GM23338 (cell line): Measurements from ENCODE around the gene CCDC197. TPM values are rescaled to one million over a fixed set of nuclear protein-coding genes. Genes with fewer than 3 reads are reported as not detected.

ENCODE experiments used
- ATAC-seq: fragments of 200-7000 bp; cut with Tn5 transposase; 3 replicates; pipeline ENCODE4 v1.9.1; 2020
- DNase-seq: peaks from one replicate; pipeline ENCODE4 v3.0.0-alpha.2; 2015; ENCODE audit warnings: low spot score
- H2AFZ ChIP-seq: fragments of 200-600 bp; sonication (generic); 2 replicates; pipeline ENCODE4 v1.8.0; 2016; ENCODE audit warnings: antibody characterized with exemption, mild to moderate bottlenecking, moderate library complexity
- H3F3A ChIP-seq: fragments of 200-600 bp; sonication (generic); replicated peaks from 2 replicates; pipeline ENCODE4 v1.8.0; 2017; ENCODE audit warnings: antibody characterized with exemption, mixed run types, low read depth
- H3K27ac ChIP-seq: fragments of 200-600 bp; sonication (generic); 2 replicates; pipeline ENCODE4 v1.6.1; 2016; ENCODE audit warnings: low read depth
- H3K27me3 ChIP-seq: fragments of 200-600 bp; sonication (generic); 2 replicates; pipeline ENCODE4 v1.8.0; 2016; ENCODE audit warnings: mild to moderate bottlenecking, mixed run types, moderate library complexity; ENCODE audit not compliant: insufficient read depth
- H3K36me3 ChIP-seq: fragments of 200-600 bp; sonication (generic); 2 replicates; pipeline ENCODE4 v1.8.0; 2016; ENCODE audit warnings: mild to moderate bottlenecking; ENCODE audit not compliant: insufficient read depth
- H3K4me1 ChIP-seq: fragments of 200-600 bp; sonication (generic); 2 replicates; pipeline ENCODE4 v1.8.0; 2016; ENCODE audit warnings: mild to moderate bottlenecking, moderate library complexity; ENCODE audit not compliant: insufficient read depth
- H3K4me2 ChIP-seq: fragments of 200-600 bp; sonication (generic); 2 replicates; pipeline ENCODE4 v1.7.1; 2017; ENCODE audit warnings: mixed run types
- H3K4me3 ChIP-seq: fragments of 200-600 bp; sonication (generic); 2 replicates; pipeline ENCODE4 v1.6.1; 2016; ENCODE audit warnings: mixed run types
- H3K79me2 ChIP-seq: fragments of 200-600 bp; sonication (generic); replicated peaks from 2 replicates; pipeline ENCODE4 v1.8.0; 2017; ENCODE audit warnings: mild to moderate bottlenecking; ENCODE audit not compliant: insufficient read depth
- H3K9me2 ChIP-seq: fragments of 200-600 bp; sonication (generic); 2 replicates; pipeline ENCODE4 v1.8.0; 2017; ENCODE audit not compliant: insufficient read depth
- H4K20me1 ChIP-seq: fragments of 200-600 bp; sonication (generic); replicated peaks from 2 replicates; pipeline ENCODE4 v1.8.0; 2017; ENCODE audit warnings: mild to moderate bottlenecking; ENCODE audit not compliant: insufficient read depth
- H3K27ac Mint-ChIP-seq: 2 replicates; pipeline ENCODE4 v1.8.0; 2020; ENCODE audit warnings: inconsistent platforms, mild to moderate bottlenecking, moderate library complexity, mixed read lengths
- H3K27me3 Mint-ChIP-seq: 3 replicates; pipeline ENCODE4 v1.8.0; 2022; ENCODE audit warnings: low read depth, mild to moderate bottlenecking, moderate library complexity, mixed read lengths, inconsistent platforms; ENCODE audit not compliant: insufficient read depth, poor library complexity
- H3K36me3 Mint-ChIP-seq: 3 replicates; pipeline ENCODE4 v1.8.0; 2021; ENCODE audit warnings: low read depth, mild to moderate bottlenecking, inconsistent platforms, moderate library complexity, mixed read lengths
- H3K4me1 Mint-ChIP-seq: 3 replicates; pipeline ENCODE4 v1.8.0; 2020; ENCODE audit warnings: mild to moderate bottlenecking, inconsistent platforms, mixed read lengths
- H3K4me3 Mint-ChIP-seq: 3 replicates; pipeline ENCODE4 v1.8.0; 2021; ENCODE audit warnings: moderate library complexity, mild to moderate bottlenecking, inconsistent platforms, mixed read lengths
- H3K9me3 Mint-ChIP-seq: 3 replicates; pipeline ENCODE4 v1.8.0; 2020; ENCODE audit warnings: moderate library complexity, mild to moderate bottlenecking, inconsistent platforms, mixed read lengths
- CREB1 ChIP-seq: fragments of 250-450 bp; sonication (Bioruptor Pico); IDR thresholded peaks from 2 replicates; pipeline ENCODE4 v1.5.0; 2020; ENCODE audit warnings: low read depth, mild to moderate bottlenecking, moderate library complexity
- EZH2 ChIP-seq: fragments of 200-600 bp; sonication (generic); IDR thresholded peaks from one replicate; pipeline ENCODE4 v1.8.0; 2017; ENCODE audit warnings: antibody characterized with exemption, mild to moderate bottlenecking, low read depth; ENCODE audit not compliant: unreplicated experiment
- EZH2phosphoT487 ChIP-seq: fragments of 200-600 bp; sonication (generic); IDR thresholded peaks from one replicate; pipeline ENCODE4 v1.8.1; 2018; ENCODE audit warnings: antibody characterized with exemption; ENCODE audit not compliant: unreplicated experiment
- JUNB ChIP-seq: IDR thresholded peaks from one replicate; pipeline ENCODE4 v1.6.1; 2016; ENCODE audit warnings: antibody characterized with exemption; ENCODE audit not compliant: unreplicated experiment
- NANOG ChIP-seq: IDR thresholded peaks from 2 replicates; pipeline ENCODE4 v1.6.1; 2016; ENCODE audit warnings: antibody characterized with exemption, borderline replicate concordance
- POLR2AphosphoS5 ChIP-seq: IDR thresholded peaks from 2 replicates; pipeline ENCODE4 v1.6.1; 2016; ENCODE audit warnings: antibody characterized with exemption, low read depth
- STAT1 ChIP-seq: IDR thresholded peaks from one replicate; pipeline ENCODE4 v1.6.1; 2016; ENCODE audit warnings: antibody characterized with exemption; ENCODE audit not compliant: unreplicated experiment
- ZNF331 ChIP-seq: fragments of 250-450 bp; sonication (Bioruptor Pico); IDR thresholded peaks from 2 replicates; pipeline ENCODE4 v1.5.0; 2020; ENCODE audit warnings: low read depth, mild to moderate bottlenecking, moderate library complexity
- polyA plus RNA-seq: library from polyadenylated mRNA; unstranded; fragments of >200 nt; fragmentation: Nextera tagmentation; extraction: Ambion mirVana; gene quantifications from 2 replicates; pipeline ENCODE4 v1.2.1, GENCODE V29; 2016
- total RNA-seq: library from RNA; depleted of rRNA; stranded (reverse); fragments of >200 nt; shearing (Covaris generic); gene quantifications from 2 replicates; pipeline ENCODE4 v1.2.3, GENCODE V29; 2014
- TF ChIP-seq, protein P1 (sequence below): fragments of 250-450 bp; sonication (Bioruptor Pico); IDR thresholded peaks from 2 replicates; pipeline ENCODE4 v1.5.0; 2020; ENCODE audit warnings: mild to moderate bottlenecking, moderate library complexity
- TF ChIP-seq, protein P2 (sequence below): IDR thresholded peaks from 2 replicates; pipeline ENCODE4 v1.6.1; 2016; ENCODE audit warnings: antibody characterized with exemption
- TF ChIP-seq, protein P3 (sequence below): IDR thresholded peaks from one replicate; pipeline ENCODE4 v1.6.1; 2018; ENCODE audit warnings: antibody characterized with exemption; ENCODE audit not compliant: unreplicated experiment

The CCDC197 gene
- total and polyA plus RNA-seq, 2 experiments from 2014 or later, result not detected

DNA sequence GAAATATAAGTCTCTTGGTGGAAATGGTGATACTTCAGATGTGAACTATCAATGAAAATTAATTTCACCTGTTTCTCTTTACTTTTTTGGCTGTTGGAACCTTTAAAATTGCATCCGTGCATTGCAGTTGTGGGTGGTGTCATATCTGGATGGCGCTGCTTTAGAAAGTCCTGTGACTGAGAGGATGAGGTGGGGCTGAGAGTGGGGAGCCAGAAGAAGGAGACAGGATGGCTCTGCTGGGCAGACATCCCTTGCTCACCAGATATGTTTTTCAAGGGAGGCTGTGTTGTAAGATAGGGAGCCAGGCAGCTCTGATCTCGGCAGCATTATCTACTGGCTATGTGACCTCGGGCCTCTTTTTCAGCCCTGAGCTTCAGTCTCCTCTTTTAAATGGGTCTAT is 33.4 kb upstream of the CCDC197 start:
- no peak for TF ChIP-seq STAT1
- TF ChIP-seq POLR2AphosphoS5, result no peak
- TF ChIP-seq JUNB, result no peak
- H3K4me3 ChIP-seq, result no peak overlapping the region
- no peaks in the 10 kb centered on the region for H3F3A ChIP-seq
- H3K27ac Mint-ChIP-seq, result no peak overlapping the region; the same call in 1 of the 2 replicates
- H3K27me3 Mint-ChIP-seq, result no peaks in the 10 kb centered on the region
- no peaks in the 10 kb centered on the region for H3K27me3 ChIP-seq
- no peak overlapping the region for H3K4me2 ChIP-seq
- no peak overlapping the region for H3K27ac ChIP-seq
- H3K4me3 Mint-ChIP-seq, result no peak overlapping the region
- H3K79me2 ChIP-seq, result no peaks in the 10 kb centered on the region
- no peaks in the 10 kb centered on the region for H3K9me3 Mint-ChIP-seq
- 0 out of 2 replicates have a peak, but pooled peaks cover 5% of the 10 kb centered on the region for H3K9me2 ChIP-seq
- H4K20me1 ChIP-seq, result no peaks in the 10 kb centered on the region
- no peaks in the 10 kb centered on the region for H3K36me3 ChIP-seq
- H3K4me1 Mint-ChIP-seq, result peaks cover 14% of the 10 kb centered on the region
- no peaks in the 10 kb centered on the region for H3K36me3 Mint-ChIP-seq
- no peak for ATAC-seq
- DNase-seq, result no peak
- H2AFZ ChIP-seq, result no peak overlapping the region
- no peaks in the 10 kb centered on the region for H3K4me1 ChIP-seq

DNA sequence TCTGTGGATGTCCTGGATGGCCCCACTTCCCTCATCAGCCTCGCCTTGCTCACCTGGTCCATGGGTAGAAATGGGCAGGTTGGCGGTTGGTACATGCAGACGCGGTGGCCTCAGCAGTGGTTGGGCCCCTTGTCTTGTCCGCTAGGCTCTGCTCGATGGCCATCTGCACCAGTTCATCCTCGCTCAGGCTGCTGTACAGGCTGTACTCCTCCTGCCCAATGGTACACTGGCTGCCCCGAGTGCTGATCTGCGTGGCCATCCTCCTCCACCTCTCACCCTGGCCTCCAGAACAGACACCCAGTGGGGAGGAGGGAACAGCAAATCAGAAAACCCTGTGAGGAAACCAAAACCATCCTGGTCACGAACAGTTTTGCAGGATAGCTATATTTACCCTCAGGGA is 32.8 kb upstream of the CCDC197 start:
- Mint-ChIP-seq H3K27ac (no peak overlapping the region), H3K36me3 (no peaks in the 10 kb centered on the region), H3K4me1 (peaks cover 8% of the 10 kb centered on the region; the same call in 2 of the 3 replicates), H3K4me3 (no peak overlapping the region), H3K27me3 (no peaks in the 10 kb centered on the region), H3K9me3 (no peaks in the 10 kb centered on the region)
- H3K27ac ChIP-seq, result no peak overlapping the region
- 0 out of 2 replicates have a peak, but pooled peaks cover 5% of the 10 kb centered on the region for H3K9me2 ChIP-seq
- H4K20me1 ChIP-seq, result no peaks in the 10 kb centered on the region
- DNase-seq, result no peak
- H3F3A ChIP-seq, result no peaks in the 10 kb centered on the region
- ATAC-seq, result no peak
- no peaks in the 10 kb centered on the region for H3K79me2 ChIP-seq
- no peaks in the 10 kb centered on the region for H3K4me1 ChIP-seq
- no peak overlapping the region for H3K4me3 ChIP-seq
- no peaks in the 10 kb centered on the region for H3K36me3 ChIP-seq
- H3K4me2 ChIP-seq, result no peak overlapping the region
- no peak overlapping the region for H2AFZ ChIP-seq
- no peaks in the 10 kb centered on the region for H3K27me3 ChIP-seq
- TF ChIP-seq CREB1 (no peak), EZH2phosphoT487 (no peak), JUNB (no peak), POLR2AphosphoS5 (no peak), NANOG (no peak), EZH2 (no peak), ZNF331 (CRISPR knock-in tag) (no peak), STAT1 (no peak)
- TF ChIP-seq, protein P1, sequence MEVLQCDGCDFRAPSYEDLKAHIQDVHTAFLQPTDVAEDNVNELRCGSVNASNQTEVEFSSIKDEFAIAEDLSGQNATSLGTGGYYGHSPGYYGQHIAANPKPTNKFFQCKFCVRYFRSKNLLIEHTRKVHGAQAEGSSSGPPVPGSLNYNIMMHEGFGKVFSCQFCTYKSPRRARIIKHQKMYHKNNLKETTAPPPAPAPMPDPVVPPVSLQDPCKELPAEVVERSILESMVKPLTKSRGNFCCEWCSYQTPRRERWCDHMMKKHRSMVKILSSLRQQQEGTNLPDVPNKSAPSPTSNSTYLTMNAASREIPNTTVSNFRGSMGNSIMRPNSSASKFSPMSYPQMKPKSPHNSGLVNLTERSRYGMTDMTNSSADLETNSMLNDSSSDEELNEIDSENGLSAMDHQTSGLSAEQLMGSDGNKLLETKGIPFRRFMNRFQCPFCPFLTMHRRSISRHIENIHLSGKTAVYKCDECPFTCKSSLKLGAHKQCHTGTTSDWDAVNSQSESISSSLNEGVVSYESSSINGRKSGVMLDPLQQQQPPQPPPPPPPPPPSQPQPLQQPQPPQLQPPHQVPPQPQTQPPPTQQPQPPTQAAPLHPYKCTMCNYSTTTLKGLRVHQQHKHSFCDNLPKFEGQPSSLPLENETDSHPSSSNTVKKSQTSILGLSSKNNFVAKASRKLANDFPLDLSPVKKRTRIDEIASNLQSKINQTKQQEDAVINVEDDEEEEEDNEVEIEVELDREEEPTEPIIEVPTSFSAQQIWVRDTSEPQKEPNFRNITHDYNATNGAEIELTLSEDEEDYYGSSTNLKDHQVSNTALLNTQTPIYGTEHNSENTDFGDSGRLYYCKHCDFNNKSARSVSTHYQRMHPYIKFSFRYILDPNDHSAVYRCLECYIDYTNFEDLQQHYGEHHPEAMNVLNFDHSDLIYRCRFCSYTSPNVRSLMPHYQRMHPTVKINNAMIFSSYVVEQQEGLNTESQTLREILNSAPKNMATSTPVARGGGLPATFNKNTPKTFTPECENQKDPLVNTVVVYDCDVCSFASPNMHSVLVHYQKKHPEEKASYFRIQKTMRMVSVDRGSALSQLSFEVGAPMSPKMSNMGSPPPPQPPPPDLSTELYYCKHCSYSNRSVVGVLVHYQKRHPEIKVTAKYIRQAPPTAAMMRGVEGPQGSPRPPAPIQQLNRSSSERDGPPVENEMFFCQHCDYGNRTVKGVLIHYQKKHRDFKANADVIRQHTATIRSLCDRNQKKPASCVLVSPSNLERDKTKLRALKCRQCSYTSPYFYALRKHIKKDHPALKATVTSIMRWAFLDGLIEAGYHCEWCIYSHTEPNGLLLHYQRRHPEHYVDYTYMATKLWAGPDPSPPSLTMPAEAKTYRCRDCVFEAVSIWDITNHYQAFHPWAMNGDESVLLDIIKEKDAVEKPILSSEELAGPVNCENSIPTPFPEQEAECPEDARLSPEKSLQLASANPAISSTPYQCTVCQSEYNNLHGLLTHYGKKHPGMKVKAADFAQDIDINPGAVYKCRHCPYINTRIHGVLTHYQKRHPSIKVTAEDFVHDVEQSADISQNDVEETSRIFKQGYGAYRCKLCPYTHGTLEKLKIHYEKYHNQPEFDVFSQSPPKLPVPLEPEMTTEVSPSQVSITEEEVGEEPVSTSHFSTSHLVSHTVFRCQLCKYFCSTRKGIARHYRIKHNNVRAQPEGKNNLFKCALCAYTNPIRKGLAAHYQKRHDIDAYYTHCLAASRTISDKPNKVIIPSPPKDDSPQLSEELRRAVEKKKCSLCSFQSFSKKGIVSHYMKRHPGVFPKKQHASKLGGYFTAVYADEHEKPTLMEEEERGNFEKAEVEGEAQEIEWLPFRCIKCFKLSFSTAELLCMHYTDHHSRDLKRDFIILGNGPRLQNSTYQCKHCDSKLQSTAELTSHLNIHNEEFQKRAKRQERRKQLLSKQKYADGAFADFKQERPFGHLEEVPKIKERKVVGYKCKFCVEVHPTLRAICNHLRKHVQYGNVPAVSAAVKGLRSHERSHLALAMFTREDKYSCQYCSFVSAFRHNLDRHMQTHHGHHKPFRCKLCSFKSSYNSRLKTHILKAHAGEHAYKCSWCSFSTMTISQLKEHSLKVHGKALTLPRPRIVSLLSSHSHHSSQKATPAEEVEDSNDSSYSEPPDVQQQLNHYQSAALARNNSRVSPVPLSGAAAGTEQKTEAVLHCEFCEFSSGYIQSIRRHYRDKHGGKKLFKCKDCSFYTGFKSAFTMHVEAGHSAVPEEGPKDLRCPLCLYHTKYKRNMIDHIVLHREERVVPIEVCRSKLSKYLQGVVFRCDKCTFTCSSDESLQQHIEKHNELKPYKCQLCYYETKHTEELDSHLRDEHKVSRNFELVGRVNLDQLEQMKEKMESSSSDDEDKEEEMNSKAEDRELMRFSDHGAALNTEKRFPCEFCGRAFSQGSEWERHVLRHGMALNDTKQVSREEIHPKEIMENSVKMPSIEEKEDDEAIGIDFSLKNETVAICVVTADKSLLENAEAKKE (CRISPR knock-in tag), result no peak
- TF ChIP-seq, protein P2, sequence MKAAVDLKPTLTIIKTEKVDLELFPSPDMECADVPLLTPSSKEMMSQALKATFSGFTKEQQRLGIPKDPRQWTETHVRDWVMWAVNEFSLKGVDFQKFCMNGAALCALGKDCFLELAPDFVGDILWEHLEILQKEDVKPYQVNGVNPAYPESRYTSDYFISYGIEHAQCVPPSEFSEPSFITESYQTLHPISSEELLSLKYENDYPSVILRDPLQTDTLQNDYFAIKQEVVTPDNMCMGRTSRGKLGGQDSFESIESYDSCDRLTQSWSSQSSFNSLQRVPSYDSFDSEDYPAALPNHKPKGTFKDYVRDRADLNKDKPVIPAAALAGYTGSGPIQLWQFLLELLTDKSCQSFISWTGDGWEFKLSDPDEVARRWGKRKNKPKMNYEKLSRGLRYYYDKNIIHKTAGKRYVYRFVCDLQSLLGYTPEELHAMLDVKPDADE, result no peak
- TF ChIP-seq, protein P3, sequence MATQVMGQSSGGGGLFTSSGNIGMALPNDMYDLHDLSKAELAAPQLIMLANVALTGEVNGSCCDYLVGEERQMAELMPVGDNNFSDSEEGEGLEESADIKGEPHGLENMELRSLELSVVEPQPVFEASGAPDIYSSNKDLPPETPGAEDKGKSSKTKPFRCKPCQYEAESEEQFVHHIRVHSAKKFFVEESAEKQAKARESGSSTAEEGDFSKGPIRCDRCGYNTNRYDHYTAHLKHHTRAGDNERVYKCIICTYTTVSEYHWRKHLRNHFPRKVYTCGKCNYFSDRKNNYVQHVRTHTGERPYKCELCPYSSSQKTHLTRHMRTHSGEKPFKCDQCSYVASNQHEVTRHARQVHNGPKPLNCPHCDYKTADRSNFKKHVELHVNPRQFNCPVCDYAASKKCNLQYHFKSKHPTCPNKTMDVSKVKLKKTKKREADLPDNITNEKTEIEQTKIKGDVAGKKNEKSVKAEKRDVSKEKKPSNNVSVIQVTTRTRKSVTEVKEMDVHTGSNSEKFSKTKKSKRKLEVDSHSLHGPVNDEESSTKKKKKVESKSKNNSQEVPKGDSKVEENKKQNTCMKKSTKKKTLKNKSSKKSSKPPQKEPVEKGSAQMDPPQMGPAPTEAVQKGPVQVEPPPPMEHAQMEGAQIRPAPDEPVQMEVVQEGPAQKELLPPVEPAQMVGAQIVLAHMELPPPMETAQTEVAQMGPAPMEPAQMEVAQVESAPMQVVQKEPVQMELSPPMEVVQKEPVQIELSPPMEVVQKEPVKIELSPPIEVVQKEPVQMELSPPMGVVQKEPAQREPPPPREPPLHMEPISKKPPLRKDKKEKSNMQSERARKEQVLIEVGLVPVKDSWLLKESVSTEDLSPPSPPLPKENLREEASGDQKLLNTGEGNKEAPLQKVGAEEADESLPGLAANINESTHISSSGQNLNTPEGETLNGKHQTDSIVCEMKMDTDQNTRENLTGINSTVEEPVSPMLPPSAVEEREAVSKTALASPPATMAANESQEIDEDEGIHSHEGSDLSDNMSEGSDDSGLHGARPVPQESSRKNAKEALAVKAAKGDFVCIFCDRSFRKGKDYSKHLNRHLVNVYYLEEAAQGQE, result no peak
